GM12891 (cell line): ENCODE data around the gene DEF6.

Experiments used
- POLR2A ChIP-seq: IDR thresholded peaks from 2 replicates; pipeline ENCODE4 v1.6.1; 2011; ENCODE audit warnings: low read depth, low read length, control low read depth
- POLR2AphosphoS5 ChIP-seq: IDR thresholded peaks from 2 replicates; pipeline ENCODE4 v1.6.1; 2011; ENCODE audit warnings: low read depth, low read length, control low read depth
- POU2F2 ChIP-seq: IDR thresholded peaks from 2 replicates; pipeline ENCODE4 v1.6.1; 2011; ENCODE audit warnings: low read depth, mild to moderate bottlenecking, control low read depth, low read length, moderate library complexity
- SPI1 ChIP-seq: IDR thresholded peaks from 2 replicates; pipeline ENCODE4 v1.6.1; 2011; ENCODE audit warnings: low read depth, low read length, control low read depth
- TAF1 ChIP-seq: IDR thresholded peaks from 2 replicates; pipeline ENCODE4 v1.6.1; 2011; ENCODE audit warnings: low read depth, low read length, control low read depth

- no peak for TF ChIP-seq POLR2A
- TF ChIP-seq POLR2AphosphoS5 = no peak
- TF ChIP-seq SPI1 = no peak
- TF ChIP-seq TAF1 = no peak
- no peak for TF ChIP-seq POU2F2
Observed at GRCh38 chr6:35258336-35258735, 39.3 kb upstream of the DEF6 start.
